Lung (tissue), 12 donors: ENCODE results near the gene DUSP14. TPM values are rescaled to one million over a fixed set of nuclear protein-coding genes. Genes with fewer than 3 reads are reported as not detected.

Experiments used
- ATAC-seq: fragments of 200-7000 bp; cut with Tn5 transposase; one replicate; pipeline ENCODE4 v1.9.1; 2020; ENCODE audit warnings: moderate number of reproducible peaks; ENCODE audit not compliant: insufficient read depth, low FRiP score
- DNase-seq, 3 donors: peaks; one replicate each; pipeline ENCODE4 v3.0.0-alpha.2; 2013 to 2017
- H3K27ac ChIP-seq, 2 donors: one replicate each; pipeline ENCODE4 v1.5.1; 2013; ENCODE audit warnings: mild to moderate bottlenecking in 2 of 2, moderate library complexity in 2 of 2, control low read depth in 1 of 2, inconsistent platforms in 1 of 2, low read depth in 1 of 2, low read length in 1 of 2
- H3K27me3 ChIP-seq, 3 donors: one replicate each; pipeline ENCODE4 v1.5.1; 2013; ENCODE audit warnings: low read length in 2 of 3; ENCODE audit not compliant: control insufficient read depth in 3 of 3, insufficient read depth in 3 of 3
- H3K36me3 ChIP-seq, 4 donors: one replicate each; pipeline ENCODE4 v1.5.1; 2013; ENCODE audit warnings: low read length in 4 of 4, mild to moderate bottlenecking in 1 of 4, moderate library complexity in 1 of 4; ENCODE audit not compliant: control insufficient read depth in 4 of 4, insufficient read depth in 4 of 4
- H3K4me1 ChIP-seq, 5 donors: one replicate each; pipeline ENCODE4 v1.5.1; 2013; ENCODE audit warnings: low read length in 5 of 5, mild to moderate bottlenecking in 2 of 5, moderate library complexity in 1 of 5; ENCODE audit not compliant: control insufficient read depth in 5 of 5, insufficient read depth in 5 of 5
- H3K4me3 ChIP-seq: one replicate; pipeline ENCODE4 v1.5.1; 2013; ENCODE audit warnings: mild to moderate bottlenecking, control low read depth, moderate library complexity
- H3K9ac ChIP-seq, 2 donors: one replicate each; pipeline ENCODE4 v1.5.1; 2013; ENCODE audit warnings: low read length in 2 of 2, control low read depth in 1 of 2; ENCODE audit not compliant: insufficient read depth in 1 of 2
- H3K9me3 ChIP-seq, 4 donors: one replicate each; pipeline ENCODE4 v1.5.1; 2013; ENCODE audit warnings: low read length in 3 of 4, mild to moderate bottlenecking in 1 of 4, moderate library complexity in 1 of 4; ENCODE audit not compliant: control insufficient read depth in 4 of 4, insufficient read depth in 3 of 4
- CTCF ChIP-seq: IDR thresholded peaks from 2 replicates; pipeline ENCODE4 v1.5.1; 2012; ENCODE audit warnings: mild to moderate bottlenecking; ENCODE audit errors: control extremely low read depth, extremely low read depth
- WGBS, 2 donors: extraction: QIAGEN DNeasy Blood & Tissue Kit; methylation state at CpG; one replicate each; pipeline ENCODE4 v1.1.7; 2013; 5-methylcytosine and 5-hydroxymethylcytosine counted together
- polyA plus RNA-seq, 2 donors: library from polyadenylated mRNA; stranded (reverse); fragments of 200-250 nt; gene quantifications; one replicate each; pipeline ENCODE4 v1.2.1, GENCODE V29; 2013
- total RNA-seq, 2 donors: library from RNA; depleted of rRNA in 1 of 2; stranded (reverse); fragments of >200 nt in 1 of 2; gene quantifications; one replicate each; pipeline ENCODE4 v1.2.1, GENCODE V29; 2014 to 2021
- donor health status: control.
- donor health status: control.
- donor health status: Bipolar disorder and iron deficiency.
- donor health status: healthy.
- donor health status: DM: yes; HTN: yes; CAD: no.

The DUSP14 gene
- total and polyA plus RNA-seq, 4 donors = 7.4 to 15.7 (median 10.4) TPM

- H3K9me3 ChIP-seq = no peaks in the 10 kb centered on the region
- H3K4me1 ChIP-seq = peaks cover 0 to 15% (median 3%) of the 10 kb centered on the region in 5 donors
- DNase-seq (no peak), ATAC-seq (no peak)
- H3K9ac ChIP-seq = no peak overlapping the region
- WGBS, 2 donors = 86 to 89% methylated on average over 8 of the region's 8 CpGs
- no peak overlapping the region for H3K4me3 ChIP-seq
- no peaks in the 10 kb centered on the region for H3K27me3 ChIP-seq
- H3K27ac ChIP-seq = no peak overlapping the region
- no peak for TF ChIP-seq CTCF
- H3K36me3 ChIP-seq = no peaks in the 10 kb centered on the region
Observed at GRCh38 chr17:37494971-37495370, 5.3 kb downstream of the DUSP14 start.

GRCh38 chr17:37500378-37500777 is 10.7 kb downstream of the DUSP14 start:
- no peaks in the 10 kb centered on the region for H3K27me3 ChIP-seq
- no peaks in the 10 kb centered on the region for H3K9me3 ChIP-seq
- no peak overlapping the region for H3K9ac ChIP-seq
- ATAC-seq = no peak
- no peak overlapping the region for H3K27ac ChIP-seq
- H3K4me3 ChIP-seq = no peak overlapping the region
- no peaks in the 10 kb centered on the region for H3K36me3 ChIP-seq
- H3K4me1 ChIP-seq = no peaks in the 10 kb centered on the region
- no peak for TF ChIP-seq CTCF
- DNase-seq = no peak

- H3K36me3 ChIP-seq = no peaks in the 10 kb centered on the region
- no peak for DNase-seq
- H3K9ac ChIP-seq = no peak overlapping the region
- H3K4me3 ChIP-seq = no peak overlapping the region
- no peak for TF ChIP-seq CTCF
- no peaks in the 10 kb centered on the region for H3K9me3 ChIP-seq
- H3K27ac ChIP-seq = no peak overlapping the region
- no peak for ATAC-seq
- WGBS, 2 donors = 87 to 93% methylated on average over 10 of the region's 10 CpGs
- H3K4me1 ChIP-seq = no peaks in the 10 kb centered on the region
- H3K27me3 ChIP-seq = no peaks in the 10 kb centered on the region
Observed at GRCh38 chr17:37502009-37502936, 12.6 kb downstream of the DUSP14 start.

GRCh38 chr17:37503148-37503547 is 13.5 kb downstream of the DUSP14 start:
- no peaks in the 10 kb centered on the region for H3K4me1 ChIP-seq
- H3K27ac ChIP-seq = no peak overlapping the region
- no peak for TF ChIP-seq CTCF
- ATAC-seq (no peak), DNase-seq (no peak)
- no peaks in the 10 kb centered on the region for H3K9me3 ChIP-seq
- H3K9ac ChIP-seq = no peak overlapping the region
- 95 to 96% methylated on average over 6 of the region's 6 CpGs for WGBS, 2 donors
- no peak overlapping the region for H3K4me3 ChIP-seq
- H3K36me3 ChIP-seq = no peaks in the 10 kb centered on the region
- no peaks in the 10 kb centered on the region for H3K27me3 ChIP-seq
